ENCODE results near the gene ZNF587B. TPM values are rescaled to one million over a fixed set of nuclear protein-coding genes. Genes with fewer than 3 reads are reported as not detected.
"Not testable (repeated sequence)": the region's sequence is repeated elsewhere in the genome, so short reads cannot be mapped to it uniquely, and the experiment has no call there.

ZNF587B gene
- total RNA-seq: 7.5 TPM
- long read RNA-seq, partial matches to known transcripts: 0 of 2 reads
- long read RNA-seq, other reads (novel, unspliced or antisense): 1 of 2 reads

DNA sequence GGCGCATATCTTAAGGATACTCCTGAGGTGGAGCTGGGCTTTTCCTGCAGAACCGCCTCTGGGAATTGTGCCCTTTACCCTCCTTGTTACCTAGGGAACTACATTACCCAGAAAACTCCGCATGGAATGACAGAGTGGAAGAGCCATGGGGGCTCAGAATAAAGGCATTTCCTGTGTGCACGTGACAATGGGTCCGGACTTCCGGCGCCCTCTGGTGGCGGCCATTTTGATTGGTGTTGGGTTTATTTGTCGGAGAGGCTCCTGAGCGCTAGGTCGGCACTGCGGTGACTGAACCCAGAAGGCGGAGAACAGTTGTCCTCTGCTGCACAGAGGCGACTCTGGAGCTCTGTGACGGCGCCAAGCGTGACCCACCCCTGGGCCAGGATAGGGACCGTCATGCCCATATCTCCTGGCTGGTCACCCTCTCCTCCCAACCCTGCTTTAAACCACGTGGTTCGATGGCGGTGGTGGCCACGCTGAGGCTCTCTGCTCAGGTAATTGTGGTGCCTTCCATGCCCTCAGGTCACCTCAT, at the start of gene ZNF587B:
Gene ZNF587B (plus strand): TSS at position 229 of the 532 bp plus-strand sequence. CDS start 230 bp downstream, at position 459.
- DNase-seq (ENCODE audit: missing footprints) (peak; percentile 85), ATAC-seq (peak; percentile 90)
- intact Hi-C loops (cut with DNase I): no loop called here

GRCh38 chr19:57786286-57786685, 43.8 kb upstream of the ZNF587B start:
- DNase-seq (ENCODE audit: missing footprints): no peak
- intact Hi-C loops (cut with DNase I): no loop called here
- ATAC-seq: no peak

GRCh38 chr19:57786906-57787305, 43.2 kb upstream of the ZNF587B start:
- intact Hi-C loops (cut with DNase I): no loop called here
- DNase-seq (ENCODE audit: missing footprints) (no peak), ATAC-seq (no peak)

- ATAC-seq: no peak
Observed at GRCh38 chr19:57788114-57788692, 41.9 kb upstream of the ZNF587B start.

GRCh38 chr19:57789288-57789687, 40.8 kb upstream of the ZNF587B start:
- no peak for ATAC-seq
- no peak for DNase-seq (ENCODE audit: missing footprints)
- intact Hi-C loops (cut with DNase I): no loop called here

More at GRCh38 chr19:57788114-57788692, 41.9 kb upstream of the ZNF587B start:
- intact Hi-C loops (cut with DNase I): no loop called here
- no peak for DNase-seq (ENCODE audit: missing footprints)

DNA sequence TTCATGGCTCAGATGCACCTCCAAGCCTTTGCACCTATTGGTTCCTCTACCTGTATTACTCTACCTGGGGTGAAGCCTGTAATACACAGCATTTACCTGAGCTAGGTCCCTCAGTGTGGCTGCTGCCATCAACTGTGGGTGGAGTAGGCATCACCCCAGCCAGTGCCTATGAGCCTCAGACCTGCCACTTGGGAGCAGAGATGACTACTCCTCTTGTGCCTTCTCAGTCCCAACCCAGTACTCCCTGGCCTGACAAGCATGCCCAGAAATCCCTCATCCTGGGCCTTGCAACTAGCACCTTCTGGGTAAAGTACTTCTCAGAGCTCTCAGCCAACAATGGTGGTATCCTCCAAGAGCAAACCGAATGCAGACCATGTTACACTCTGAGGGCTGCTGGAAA, 33.5 kb upstream of the ZNF587B start:
- ATAC-seq; DNase-seq (ENCODE audit: missing footprints); intact Hi-C loops (cut with DNase I): not testable (repeated sequence)

- intact Hi-C loops (cut with DNase I): no loop called here
- ATAC-seq: no peak
- DNase-seq (ENCODE audit: missing footprints): no peak
Observed at GRCh38 chr19:57800696-57801095, 29.4 kb upstream of the ZNF587B start.

DNA sequence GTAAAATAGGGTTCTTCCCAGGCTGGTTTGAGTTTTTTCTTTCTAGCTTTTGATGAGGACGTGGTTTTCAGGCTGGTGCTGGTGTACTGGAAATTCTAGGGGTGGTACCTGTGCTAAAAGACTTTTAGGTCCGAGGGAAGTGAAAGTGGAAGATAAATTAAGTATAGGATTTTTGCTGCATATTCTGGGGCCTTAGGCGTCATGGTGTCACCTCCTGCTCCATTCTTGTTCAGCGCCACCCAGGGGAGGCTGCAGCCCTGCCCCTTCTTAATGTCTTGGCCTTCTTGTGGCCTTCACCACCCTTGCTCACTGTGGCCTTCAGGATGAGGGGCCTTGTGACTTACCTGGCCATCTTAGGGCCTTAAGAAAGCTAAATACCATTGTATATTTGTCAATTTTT, 27.8 kb upstream of the ZNF587B start:
- DNase-seq (ENCODE audit: missing footprints): no peak
- intact Hi-C loops (cut with DNase I): no loop called here
- no peak for ATAC-seq

- peak; percentile 24 for ATAC-seq
- DNase-seq (ENCODE audit: missing footprints): no peak
- intact Hi-C loops (cut with DNase I): no loop called here
Observed at GRCh38 chr19:57803265-57803593, 26.9 kb upstream of the ZNF587B start.

DNA sequence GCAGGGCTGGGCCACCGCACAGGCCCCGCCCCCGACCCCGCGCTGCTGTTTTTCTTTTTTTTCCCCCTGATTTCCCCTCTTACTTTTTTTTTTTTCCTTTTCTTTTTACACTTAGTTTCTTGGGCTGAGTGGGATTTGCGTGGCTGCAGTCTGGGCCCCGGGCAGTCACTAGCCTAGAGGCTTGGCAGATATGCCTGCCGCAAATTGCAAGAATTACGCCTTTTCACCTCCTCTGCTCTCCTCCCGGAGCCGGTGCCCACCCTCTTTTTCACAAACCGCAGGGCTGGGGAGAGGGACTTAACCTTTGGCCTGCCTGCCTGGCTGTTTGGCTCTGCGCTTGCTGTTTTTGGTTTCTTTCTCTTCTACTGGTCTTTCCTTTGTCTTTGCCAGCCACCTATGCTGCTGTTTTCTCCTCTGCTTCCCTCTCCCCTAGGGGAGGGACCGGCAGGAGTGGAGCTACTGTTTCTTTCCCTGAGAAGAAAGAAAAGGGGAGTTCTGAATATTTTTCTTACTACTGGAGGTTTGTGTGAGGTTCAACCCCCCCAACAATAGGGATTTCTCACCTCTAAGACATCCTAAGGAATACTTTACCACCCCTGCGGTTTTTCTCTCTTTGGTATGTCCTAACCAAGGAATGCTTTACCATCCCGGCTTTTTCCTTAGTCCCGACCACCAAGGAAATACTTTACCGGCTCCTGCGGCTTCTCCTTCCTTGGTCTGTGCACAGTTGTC, 26.3 kb upstream of the ZNF587B start:
- peak; percentile 48 for ATAC-seq
- intact Hi-C loops (cut with DNase I): loop anchor here (1.0 kb wide), 1 partner anchor 19 kb away; no protein-coding TSS in a partner anchor
- DNase-seq (ENCODE audit: missing footprints): no peak

GRCh38 chr19:57807541-57807940, 22.6 kb upstream of the ZNF587B start:
- ATAC-seq: no peak
- intact Hi-C loops (cut with DNase I): no loop called here
- DNase-seq (ENCODE audit: missing footprints): no peak

DNA sequence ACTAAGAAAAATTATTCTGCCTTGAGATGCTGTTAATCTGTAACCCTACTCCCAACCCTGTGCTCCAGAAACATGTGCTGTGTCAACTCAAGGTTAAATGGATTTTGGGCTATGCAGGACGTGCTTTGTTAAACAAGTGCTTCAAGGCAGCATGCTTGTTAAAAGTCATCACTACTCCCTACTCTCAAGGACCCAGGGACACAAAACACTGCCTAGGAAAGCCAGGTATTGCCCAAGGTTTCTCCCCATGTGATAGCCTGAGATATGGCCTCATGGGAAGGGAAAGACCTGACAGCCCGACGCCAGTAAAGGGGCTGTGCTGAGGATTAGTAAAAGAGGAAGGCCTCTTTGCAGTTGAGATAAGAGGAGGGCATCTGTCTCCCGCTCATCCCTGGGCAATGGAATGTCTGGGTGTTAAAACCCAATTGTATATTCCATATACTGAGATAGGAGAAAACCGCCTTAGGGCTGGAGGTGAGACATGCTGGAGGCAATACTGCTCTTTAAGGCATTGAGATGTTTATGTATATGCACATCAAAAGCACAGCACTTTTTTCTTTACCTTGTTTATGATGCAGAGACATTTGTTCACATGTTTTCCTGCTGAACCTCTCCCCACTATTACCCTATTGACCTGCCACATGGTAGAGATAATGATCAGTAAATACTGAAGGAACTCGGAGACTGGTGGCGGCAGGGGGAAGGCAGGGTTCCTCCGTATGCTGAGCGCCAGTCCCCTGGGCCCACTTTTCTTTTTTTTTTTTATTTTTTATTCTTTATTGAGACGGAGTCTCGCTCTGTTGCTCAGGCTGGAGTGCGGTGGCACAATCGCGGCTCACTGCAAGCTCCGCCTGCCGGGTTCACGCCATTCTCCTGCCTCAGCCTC, 19.4 kb upstream of the ZNF587B start:
- intact Hi-C loops (cut with DNase I); DNase-seq (ENCODE audit: missing footprints); ATAC-seq: not testable (repeated sequence)

- DNase-seq (ENCODE audit: missing footprints) (no peak), ATAC-seq (no peak)
- intact Hi-C loops (cut with DNase I): no loop called here
Observed at GRCh38 chr19:57812226-57812625, 17.9 kb upstream of the ZNF587B start.

DNA sequence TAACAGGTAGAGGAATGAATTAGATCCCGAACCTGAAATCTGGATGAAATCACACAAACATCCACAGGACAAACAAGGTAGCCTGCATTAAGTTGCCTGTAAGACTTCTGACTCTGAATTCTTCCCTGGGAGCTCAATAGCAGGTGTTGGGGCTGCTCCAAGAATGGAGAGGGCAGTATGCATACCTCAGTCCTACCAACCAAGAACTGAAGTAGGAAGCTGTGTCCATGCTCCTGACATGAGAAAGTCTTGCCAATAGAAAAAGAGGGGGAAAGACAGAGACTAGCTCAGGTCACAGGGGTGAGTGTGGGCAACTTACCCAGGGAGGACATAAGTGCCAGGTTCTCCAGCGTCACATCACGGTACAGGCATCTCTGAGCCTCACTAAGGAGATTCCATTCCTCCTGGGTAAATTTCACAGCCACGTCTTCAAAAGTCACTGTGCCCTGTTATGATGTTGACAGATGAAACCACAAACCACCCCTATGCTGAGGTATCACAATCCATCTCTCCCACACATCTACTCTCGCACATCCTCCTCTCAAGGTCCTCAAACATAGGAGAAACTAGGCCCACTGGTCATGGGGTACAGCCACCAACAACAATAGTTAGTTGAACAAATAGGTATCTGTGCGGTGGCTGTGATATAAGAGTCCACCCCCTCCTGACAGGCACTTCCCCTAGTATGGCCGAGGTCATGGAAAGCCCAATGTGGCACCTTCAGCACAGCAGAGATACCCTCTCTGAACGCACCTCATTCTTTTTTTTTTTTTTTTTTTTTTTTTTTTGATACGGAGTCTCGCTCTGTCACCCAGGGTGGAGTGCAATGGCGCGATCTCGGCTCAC, 16.9 kb upstream of the ZNF587B start:
- intact Hi-C loops (cut with DNase I); DNase-seq (ENCODE audit: missing footprints); ATAC-seq: not testable (repeated sequence)

DNA sequence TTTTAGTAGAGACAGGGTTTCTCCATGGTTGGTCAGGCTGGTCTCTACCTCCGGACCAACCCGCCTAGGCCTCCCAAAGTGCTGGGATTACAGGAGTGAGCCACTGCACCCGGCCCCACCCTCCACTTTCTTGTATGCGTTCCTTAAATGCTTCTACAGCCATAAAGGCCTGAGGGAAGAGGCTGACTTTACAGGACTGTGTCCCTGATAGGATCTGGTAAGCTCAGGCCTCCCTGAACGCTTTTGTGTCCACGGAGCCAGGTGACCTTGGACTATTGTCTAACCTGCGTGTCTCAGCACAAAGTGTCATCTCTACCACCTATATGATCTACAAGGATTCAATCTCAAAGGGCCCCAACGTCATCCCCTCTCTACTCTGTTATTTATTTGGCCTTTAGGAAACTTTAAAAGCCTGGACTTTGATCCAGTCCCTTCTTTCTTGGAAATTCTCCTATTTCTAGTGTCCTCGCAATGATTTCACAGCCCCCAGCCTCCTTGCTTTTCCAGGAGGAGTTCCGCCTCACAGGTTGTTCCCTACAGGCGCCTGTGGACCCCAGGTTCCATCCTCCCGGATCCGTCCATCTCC, 16.1 kb upstream of the ZNF587B start:
- intact Hi-C loops (cut with DNase I): no loop called here

GRCh38 chr19:57814505-57815246, 15.4 kb upstream of the ZNF587B start, which contains the start of gene ZNF552:
ZNF552 (minus strand) TSS chr19:57814913; CDS start chr19:57814743, 170 bp downstream.
- peak; percentile 95 for ATAC-seq
- intact Hi-C loops (cut with DNase I): loop anchor here (5.0 kb wide), 1 partner anchor 47 kb away; the partner anchor contains the start of gene ZNF586
- peak; percentile 91 for DNase-seq (ENCODE audit: missing footprints)

More for the DNA sequence above, 16.1 kb upstream of the ZNF587B start:
- DNase-seq (ENCODE audit: missing footprints) (no peak), ATAC-seq (peak; percentile 10)

All from Right ventricle myocardium inferior (tissue), 1 donor.